GM23338 (cell line): ENCODE results near the gene SLC9A9. TPM values are rescaled to one million over a fixed set of nuclear protein-coding genes. Genes with fewer than 3 reads are reported as not detected.

Source experiments
- ATAC-seq: fragments of 200-7000 bp; cut with Tn5 transposase; 3 replicates; pipeline ENCODE4 v1.9.1; 2020
- DNase-seq: peaks from one replicate; pipeline ENCODE4 v3.0.0-alpha.2; 2015; ENCODE audit warnings: low spot score
- H2AFZ ChIP-seq: fragments of 200-600 bp; sonication (generic); 2 replicates; pipeline ENCODE4 v1.8.0; 2016; ENCODE audit warnings: antibody characterized with exemption, mild to moderate bottlenecking, moderate library complexity
- H3F3A ChIP-seq: fragments of 200-600 bp; sonication (generic); replicated peaks from 2 replicates; pipeline ENCODE4 v1.8.0; 2017; ENCODE audit warnings: antibody characterized with exemption, mixed run types, low read depth
- H3K27ac ChIP-seq: fragments of 200-600 bp; sonication (generic); 2 replicates; pipeline ENCODE4 v1.6.1; 2016; ENCODE audit warnings: low read depth
- H3K27me3 ChIP-seq: fragments of 200-600 bp; sonication (generic); 2 replicates; pipeline ENCODE4 v1.8.0; 2016; ENCODE audit warnings: mild to moderate bottlenecking, mixed run types, moderate library complexity; ENCODE audit not compliant: insufficient read depth
- H3K36me3 ChIP-seq: fragments of 200-600 bp; sonication (generic); 2 replicates; pipeline ENCODE4 v1.8.0; 2016; ENCODE audit warnings: mild to moderate bottlenecking; ENCODE audit not compliant: insufficient read depth
- H3K4me1 ChIP-seq: fragments of 200-600 bp; sonication (generic); 2 replicates; pipeline ENCODE4 v1.8.0; 2016; ENCODE audit warnings: mild to moderate bottlenecking, moderate library complexity; ENCODE audit not compliant: insufficient read depth
- H3K4me2 ChIP-seq: fragments of 200-600 bp; sonication (generic); 2 replicates; pipeline ENCODE4 v1.7.1; 2017; ENCODE audit warnings: mixed run types
- H3K4me3 ChIP-seq: fragments of 200-600 bp; sonication (generic); 2 replicates; pipeline ENCODE4 v1.6.1; 2016; ENCODE audit warnings: mixed run types
- H3K79me2 ChIP-seq: fragments of 200-600 bp; sonication (generic); replicated peaks from 2 replicates; pipeline ENCODE4 v1.8.0; 2017; ENCODE audit warnings: mild to moderate bottlenecking; ENCODE audit not compliant: insufficient read depth
- H3K9me2 ChIP-seq: fragments of 200-600 bp; sonication (generic); 2 replicates; pipeline ENCODE4 v1.8.0; 2017; ENCODE audit not compliant: insufficient read depth
- H4K20me1 ChIP-seq: fragments of 200-600 bp; sonication (generic); replicated peaks from 2 replicates; pipeline ENCODE4 v1.8.0; 2017; ENCODE audit warnings: mild to moderate bottlenecking; ENCODE audit not compliant: insufficient read depth
- H3K27ac Mint-ChIP-seq: 2 replicates; pipeline ENCODE4 v1.8.0; 2020; ENCODE audit warnings: inconsistent platforms, mild to moderate bottlenecking, moderate library complexity, mixed read lengths
- H3K27me3 Mint-ChIP-seq: 3 replicates; pipeline ENCODE4 v1.8.0; 2022; ENCODE audit warnings: low read depth, mild to moderate bottlenecking, moderate library complexity, mixed read lengths, inconsistent platforms; ENCODE audit not compliant: insufficient read depth, poor library complexity
- H3K36me3 Mint-ChIP-seq: 3 replicates; pipeline ENCODE4 v1.8.0; 2021; ENCODE audit warnings: low read depth, mild to moderate bottlenecking, inconsistent platforms, moderate library complexity, mixed read lengths
- H3K4me1 Mint-ChIP-seq: 3 replicates; pipeline ENCODE4 v1.8.0; 2020; ENCODE audit warnings: mild to moderate bottlenecking, inconsistent platforms, mixed read lengths
- H3K4me3 Mint-ChIP-seq: 3 replicates; pipeline ENCODE4 v1.8.0; 2021; ENCODE audit warnings: moderate library complexity, mild to moderate bottlenecking, inconsistent platforms, mixed read lengths
- H3K9me3 Mint-ChIP-seq: 3 replicates; pipeline ENCODE4 v1.8.0; 2020; ENCODE audit warnings: moderate library complexity, mild to moderate bottlenecking, inconsistent platforms, mixed read lengths
- JUNB ChIP-seq: IDR thresholded peaks from one replicate; pipeline ENCODE4 v1.6.1; 2016; ENCODE audit warnings: antibody characterized with exemption; ENCODE audit not compliant: unreplicated experiment
- polyA plus RNA-seq: library from polyadenylated mRNA; unstranded; fragments of >200 nt; fragmentation: Nextera tagmentation; extraction: Ambion mirVana; gene quantifications from 2 replicates; pipeline ENCODE4 v1.2.1, GENCODE V29; 2016
- total RNA-seq: library from RNA; depleted of rRNA; stranded (reverse); fragments of >200 nt; shearing (Covaris generic); gene quantifications from 2 replicates; pipeline ENCODE4 v1.2.3, GENCODE V29; 2014
- TF ChIP-seq, protein P1 (sequence below): IDR thresholded peaks from one replicate; pipeline ENCODE4 v1.6.1; 2018; ENCODE audit warnings: antibody characterized with exemption; ENCODE audit not compliant: unreplicated experiment
- TF ChIP-seq, protein P2 (sequence below): IDR thresholded peaks from 2 replicates; pipeline ENCODE4 v1.6.1; 2016; ENCODE audit warnings: antibody characterized with exemption
- TF ChIP-seq, protein P3 (sequence below): fragments of 250-450 bp; sonication (Bioruptor Pico); IDR thresholded peaks from 2 replicates; pipeline ENCODE4 v1.5.0; 2020; ENCODE audit warnings: mild to moderate bottlenecking, moderate library complexity

The SLC9A9 gene
- total and polyA plus RNA-seq, 2 experiments from 2014 or later = 1.3 to 1.6 TPM

DNA sequence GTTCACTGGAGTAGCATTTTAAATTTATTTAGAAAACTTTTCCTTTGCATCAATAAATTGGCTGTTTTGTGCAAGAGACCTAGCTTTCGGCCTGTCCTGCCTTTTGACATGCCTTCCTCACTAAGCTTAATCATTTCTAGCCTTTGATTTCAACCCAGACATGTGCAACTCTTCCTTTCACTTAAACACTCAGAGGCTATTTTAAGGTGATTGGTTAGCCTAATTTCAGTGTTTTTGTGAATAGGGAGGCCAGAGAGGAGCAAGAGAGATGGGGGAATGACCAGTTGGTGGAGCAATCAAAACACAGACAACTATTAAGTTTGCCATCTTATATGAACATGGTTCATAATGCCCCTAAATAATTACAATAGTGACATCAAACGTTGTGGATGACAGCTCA is 333.4 kb downstream of the SLC9A9 start:
- TF ChIP-seq, protein P1, sequence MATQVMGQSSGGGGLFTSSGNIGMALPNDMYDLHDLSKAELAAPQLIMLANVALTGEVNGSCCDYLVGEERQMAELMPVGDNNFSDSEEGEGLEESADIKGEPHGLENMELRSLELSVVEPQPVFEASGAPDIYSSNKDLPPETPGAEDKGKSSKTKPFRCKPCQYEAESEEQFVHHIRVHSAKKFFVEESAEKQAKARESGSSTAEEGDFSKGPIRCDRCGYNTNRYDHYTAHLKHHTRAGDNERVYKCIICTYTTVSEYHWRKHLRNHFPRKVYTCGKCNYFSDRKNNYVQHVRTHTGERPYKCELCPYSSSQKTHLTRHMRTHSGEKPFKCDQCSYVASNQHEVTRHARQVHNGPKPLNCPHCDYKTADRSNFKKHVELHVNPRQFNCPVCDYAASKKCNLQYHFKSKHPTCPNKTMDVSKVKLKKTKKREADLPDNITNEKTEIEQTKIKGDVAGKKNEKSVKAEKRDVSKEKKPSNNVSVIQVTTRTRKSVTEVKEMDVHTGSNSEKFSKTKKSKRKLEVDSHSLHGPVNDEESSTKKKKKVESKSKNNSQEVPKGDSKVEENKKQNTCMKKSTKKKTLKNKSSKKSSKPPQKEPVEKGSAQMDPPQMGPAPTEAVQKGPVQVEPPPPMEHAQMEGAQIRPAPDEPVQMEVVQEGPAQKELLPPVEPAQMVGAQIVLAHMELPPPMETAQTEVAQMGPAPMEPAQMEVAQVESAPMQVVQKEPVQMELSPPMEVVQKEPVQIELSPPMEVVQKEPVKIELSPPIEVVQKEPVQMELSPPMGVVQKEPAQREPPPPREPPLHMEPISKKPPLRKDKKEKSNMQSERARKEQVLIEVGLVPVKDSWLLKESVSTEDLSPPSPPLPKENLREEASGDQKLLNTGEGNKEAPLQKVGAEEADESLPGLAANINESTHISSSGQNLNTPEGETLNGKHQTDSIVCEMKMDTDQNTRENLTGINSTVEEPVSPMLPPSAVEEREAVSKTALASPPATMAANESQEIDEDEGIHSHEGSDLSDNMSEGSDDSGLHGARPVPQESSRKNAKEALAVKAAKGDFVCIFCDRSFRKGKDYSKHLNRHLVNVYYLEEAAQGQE = no peak
- no peak for TF ChIP-seq JUNB
- TF ChIP-seq, protein P2, sequence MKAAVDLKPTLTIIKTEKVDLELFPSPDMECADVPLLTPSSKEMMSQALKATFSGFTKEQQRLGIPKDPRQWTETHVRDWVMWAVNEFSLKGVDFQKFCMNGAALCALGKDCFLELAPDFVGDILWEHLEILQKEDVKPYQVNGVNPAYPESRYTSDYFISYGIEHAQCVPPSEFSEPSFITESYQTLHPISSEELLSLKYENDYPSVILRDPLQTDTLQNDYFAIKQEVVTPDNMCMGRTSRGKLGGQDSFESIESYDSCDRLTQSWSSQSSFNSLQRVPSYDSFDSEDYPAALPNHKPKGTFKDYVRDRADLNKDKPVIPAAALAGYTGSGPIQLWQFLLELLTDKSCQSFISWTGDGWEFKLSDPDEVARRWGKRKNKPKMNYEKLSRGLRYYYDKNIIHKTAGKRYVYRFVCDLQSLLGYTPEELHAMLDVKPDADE = no peak
- no peaks in the 10 kb centered on the region for H3K9me3 Mint-ChIP-seq
- H3K27ac Mint-ChIP-seq = no peak overlapping the region
- no peaks in the 10 kb centered on the region for H3K36me3 Mint-ChIP-seq
- Histone ChIP-seq H3F3A (no peaks in the 10 kb centered on the region), H3K4me3 (no peak overlapping the region), H2AFZ (peak overlapping the region; percentile 53; the same call in 1 of the 2 replicates), H3K4me1 (no peaks in the 10 kb centered on the region), H3K36me3 (no peaks in the 10 kb centered on the region), H4K20me1 (no peaks in the 10 kb centered on the region), H3K27ac (no peak overlapping the region), H3K4me2 (no peak overlapping the region), H3K9me2 (peaks cover 3% of the 10 kb centered on the region; the same call in 1 of the 2 replicates), H3K27me3 (no peaks in the 10 kb centered on the region), H3K79me2 (no peaks in the 10 kb centered on the region)
- DNase-seq (no peak), ATAC-seq (no peak)
- H3K4me1 Mint-ChIP-seq = peaks cover 14% of the 10 kb centered on the region
- H3K27me3 Mint-ChIP-seq = no peaks in the 10 kb centered on the region
- no peak overlapping the region for H3K4me3 Mint-ChIP-seq

DNA sequence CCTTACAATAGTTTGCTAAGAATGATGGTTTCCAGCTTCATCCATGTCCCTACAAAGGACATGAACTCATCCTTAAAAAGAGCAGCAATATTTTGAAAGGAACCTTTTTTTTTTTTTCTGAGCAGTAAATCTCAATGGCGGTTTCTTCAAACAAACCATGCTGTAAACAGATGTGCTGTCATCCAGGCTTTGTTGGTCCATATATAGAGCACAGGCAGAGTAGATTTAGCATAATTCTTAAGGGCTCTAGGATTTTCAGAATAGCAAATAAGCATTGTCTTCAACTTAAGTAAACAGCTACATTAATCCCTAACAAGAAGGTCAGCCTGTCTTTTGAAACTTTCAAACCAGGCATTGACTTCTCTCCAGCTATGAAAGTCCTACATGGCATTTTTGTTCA is 334.2 kb downstream of the SLC9A9 start:
- DNase-seq = no peak
- Mint-ChIP-seq H3K4me3 (no peak overlapping the region), H3K9me3 (no peaks in the 10 kb centered on the region), H3K27ac (no peak overlapping the region), H3K27me3 (no peaks in the 10 kb centered on the region), H3K36me3 (no peaks in the 10 kb centered on the region), H3K4me1 (peaks cover 10% of the 10 kb centered on the region)
- Histone ChIP-seq H3K79me2 (no peaks in the 10 kb centered on the region), H3K4me1 (no peaks in the 10 kb centered on the region), H3K36me3 (no peaks in the 10 kb centered on the region), H3K9me2 (peaks cover 3% of the 10 kb centered on the region; the same call in 1 of the 2 replicates), H4K20me1 (no peaks in the 10 kb centered on the region), H3K27ac (no peak overlapping the region), H3F3A (no peaks in the 10 kb centered on the region), H3K4me3 (no peak overlapping the region), H3K27me3 (no peaks in the 10 kb centered on the region), H2AFZ (no peak overlapping the region; the same call in 1 of the 2 replicates), H3K4me2 (no peak overlapping the region)
- TF ChIP-seq, protein P2 = no peak
- TF ChIP-seq, protein P3, sequence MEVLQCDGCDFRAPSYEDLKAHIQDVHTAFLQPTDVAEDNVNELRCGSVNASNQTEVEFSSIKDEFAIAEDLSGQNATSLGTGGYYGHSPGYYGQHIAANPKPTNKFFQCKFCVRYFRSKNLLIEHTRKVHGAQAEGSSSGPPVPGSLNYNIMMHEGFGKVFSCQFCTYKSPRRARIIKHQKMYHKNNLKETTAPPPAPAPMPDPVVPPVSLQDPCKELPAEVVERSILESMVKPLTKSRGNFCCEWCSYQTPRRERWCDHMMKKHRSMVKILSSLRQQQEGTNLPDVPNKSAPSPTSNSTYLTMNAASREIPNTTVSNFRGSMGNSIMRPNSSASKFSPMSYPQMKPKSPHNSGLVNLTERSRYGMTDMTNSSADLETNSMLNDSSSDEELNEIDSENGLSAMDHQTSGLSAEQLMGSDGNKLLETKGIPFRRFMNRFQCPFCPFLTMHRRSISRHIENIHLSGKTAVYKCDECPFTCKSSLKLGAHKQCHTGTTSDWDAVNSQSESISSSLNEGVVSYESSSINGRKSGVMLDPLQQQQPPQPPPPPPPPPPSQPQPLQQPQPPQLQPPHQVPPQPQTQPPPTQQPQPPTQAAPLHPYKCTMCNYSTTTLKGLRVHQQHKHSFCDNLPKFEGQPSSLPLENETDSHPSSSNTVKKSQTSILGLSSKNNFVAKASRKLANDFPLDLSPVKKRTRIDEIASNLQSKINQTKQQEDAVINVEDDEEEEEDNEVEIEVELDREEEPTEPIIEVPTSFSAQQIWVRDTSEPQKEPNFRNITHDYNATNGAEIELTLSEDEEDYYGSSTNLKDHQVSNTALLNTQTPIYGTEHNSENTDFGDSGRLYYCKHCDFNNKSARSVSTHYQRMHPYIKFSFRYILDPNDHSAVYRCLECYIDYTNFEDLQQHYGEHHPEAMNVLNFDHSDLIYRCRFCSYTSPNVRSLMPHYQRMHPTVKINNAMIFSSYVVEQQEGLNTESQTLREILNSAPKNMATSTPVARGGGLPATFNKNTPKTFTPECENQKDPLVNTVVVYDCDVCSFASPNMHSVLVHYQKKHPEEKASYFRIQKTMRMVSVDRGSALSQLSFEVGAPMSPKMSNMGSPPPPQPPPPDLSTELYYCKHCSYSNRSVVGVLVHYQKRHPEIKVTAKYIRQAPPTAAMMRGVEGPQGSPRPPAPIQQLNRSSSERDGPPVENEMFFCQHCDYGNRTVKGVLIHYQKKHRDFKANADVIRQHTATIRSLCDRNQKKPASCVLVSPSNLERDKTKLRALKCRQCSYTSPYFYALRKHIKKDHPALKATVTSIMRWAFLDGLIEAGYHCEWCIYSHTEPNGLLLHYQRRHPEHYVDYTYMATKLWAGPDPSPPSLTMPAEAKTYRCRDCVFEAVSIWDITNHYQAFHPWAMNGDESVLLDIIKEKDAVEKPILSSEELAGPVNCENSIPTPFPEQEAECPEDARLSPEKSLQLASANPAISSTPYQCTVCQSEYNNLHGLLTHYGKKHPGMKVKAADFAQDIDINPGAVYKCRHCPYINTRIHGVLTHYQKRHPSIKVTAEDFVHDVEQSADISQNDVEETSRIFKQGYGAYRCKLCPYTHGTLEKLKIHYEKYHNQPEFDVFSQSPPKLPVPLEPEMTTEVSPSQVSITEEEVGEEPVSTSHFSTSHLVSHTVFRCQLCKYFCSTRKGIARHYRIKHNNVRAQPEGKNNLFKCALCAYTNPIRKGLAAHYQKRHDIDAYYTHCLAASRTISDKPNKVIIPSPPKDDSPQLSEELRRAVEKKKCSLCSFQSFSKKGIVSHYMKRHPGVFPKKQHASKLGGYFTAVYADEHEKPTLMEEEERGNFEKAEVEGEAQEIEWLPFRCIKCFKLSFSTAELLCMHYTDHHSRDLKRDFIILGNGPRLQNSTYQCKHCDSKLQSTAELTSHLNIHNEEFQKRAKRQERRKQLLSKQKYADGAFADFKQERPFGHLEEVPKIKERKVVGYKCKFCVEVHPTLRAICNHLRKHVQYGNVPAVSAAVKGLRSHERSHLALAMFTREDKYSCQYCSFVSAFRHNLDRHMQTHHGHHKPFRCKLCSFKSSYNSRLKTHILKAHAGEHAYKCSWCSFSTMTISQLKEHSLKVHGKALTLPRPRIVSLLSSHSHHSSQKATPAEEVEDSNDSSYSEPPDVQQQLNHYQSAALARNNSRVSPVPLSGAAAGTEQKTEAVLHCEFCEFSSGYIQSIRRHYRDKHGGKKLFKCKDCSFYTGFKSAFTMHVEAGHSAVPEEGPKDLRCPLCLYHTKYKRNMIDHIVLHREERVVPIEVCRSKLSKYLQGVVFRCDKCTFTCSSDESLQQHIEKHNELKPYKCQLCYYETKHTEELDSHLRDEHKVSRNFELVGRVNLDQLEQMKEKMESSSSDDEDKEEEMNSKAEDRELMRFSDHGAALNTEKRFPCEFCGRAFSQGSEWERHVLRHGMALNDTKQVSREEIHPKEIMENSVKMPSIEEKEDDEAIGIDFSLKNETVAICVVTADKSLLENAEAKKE (CRISPR knock-in tag) = no peak
- ATAC-seq = no peak
